ENCODE measurements around the gene PPP2R2B.

GRCh38 chr5:146852089-146852488 is 26.5 kb downstream of the PPP2R2B start:
- TF ChIP-seq ZNF274 (IDR thresholded peaks at IDR 0.05; ENCODE audit: low read depth, low read length) (no peak), YY1 (IDR thresholded peaks at IDR 0.05; ENCODE audit: insufficient read depth, insufficient read length) (no peak), SUZ12 (IDR thresholded peaks at IDR 0.05; ENCODE audit: extremely low read depth, insufficient read depth, insufficient read length) (no peak)

Data from NT2/D1 (cell line).